ENCODE measurements around the gene G0S2. TPM values are rescaled to one million over a fixed set of nuclear protein-coding genes. Genes with fewer than 3 reads are reported as not detected.

G0S2 gene
- total and polyA plus RNA-seq, 2 of the 8 experiments (the other 6 are each of a cell fraction or from before 2014, with no cell fraction given): 1.0 to 1.7 TPM

DNA sequence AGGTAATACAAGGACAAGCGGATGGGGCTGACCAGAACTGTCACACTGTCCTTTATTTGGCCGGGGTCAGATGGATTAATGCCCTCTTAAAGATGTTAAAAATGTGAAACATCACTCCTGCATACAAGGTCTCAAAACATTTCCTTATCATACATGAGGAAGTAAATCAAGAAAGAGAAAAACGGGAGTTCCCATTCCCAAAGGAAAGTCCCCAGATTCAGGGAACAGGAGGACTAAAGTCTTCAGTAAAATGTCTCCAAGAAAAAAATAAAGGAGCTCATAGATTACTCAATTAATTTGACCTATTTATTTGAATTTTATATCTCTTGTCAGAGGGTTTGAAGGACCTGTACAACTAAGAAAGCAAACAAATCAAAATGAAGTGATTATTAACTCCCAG, 16.0 kb downstream of the G0S2 start:
- ChIA-PET CTCF (ENCODE audit: partially characterized antibody) (interaction anchor here (1.1 to 6.8 kb wide), 11 partner anchors 8 to 115 kb away, joined by 3 to 41 read pairs (median 10); partner anchors contain the start of genes G0S2 and LAMB3), POLR2A (ENCODE audit: partially characterized antibody) (no interaction called here)
- Histone ChIP-seq H3K9ac (replicated peaks in 1 of 4; ENCODE audit: extremely low read depth in 1 of 4, low read depth in 3 of 4, low read length in 3 of 4) (no peak overlapping the region), H4K91ac (replicated peaks; ENCODE audit: insufficient read length, low read length) (no peak overlapping the region), H3K14ac (ENCODE audit: insufficient read length) (no peak overlapping the region), H2BK120ac (replicated peaks; ENCODE audit: low read depth, low read length) (no peak overlapping the region), H2BK12ac (ENCODE audit: low read depth, low read length) (no peak overlapping the region), H3K4me1 (replicated peaks in 1 of 4; ENCODE audit: control insufficient read depth in 3 of 4, insufficient read depth in 4 of 4, low read length in 3 of 4) (peaks cover 0 to 3% (median 0%) of the 10 kb centered on the region in 4 experiments; a peak in 1 of 7 replicates), H4K5ac (ENCODE audit: insufficient read length, low read depth, low read length) (no peak overlapping the region), H3K23me2 (ENCODE audit: low read depth, low read length) (no peaks in the 10 kb centered on the region), H2BK15ac (ENCODE audit: low read length) (no peak overlapping the region), H4K8ac (ENCODE audit: extremely low read depth, insufficient read depth, low read length) (no peak overlapping the region), H3K4me3 (ENCODE audit: extremely low read depth in 1 of 4, insufficient read depth in 2 of 4, low read depth in 3 of 4, low read length in 4 of 4) (no peak overlapping the region), H2BK20ac (ENCODE audit: low read length) (no peak overlapping the region), H3K36me3 (ENCODE audit: control insufficient read depth in 2 of 4, insufficient read depth in 4 of 4, low read length in 3 of 4) (no peaks in the 10 kb centered on the region), H3K9me3 (ENCODE audit: insufficient read depth in 2 of 2, low read depth in 1 of 2, low read length in 1 of 2) (no peaks in the 10 kb centered on the region), H3K23ac (ENCODE audit: insufficient read length) (no peak overlapping the region), H2AK5ac (ENCODE audit: low read depth, low read length) (no peak overlapping the region), H3K27ac (ENCODE audit: low read depth, low read length) (no peak overlapping the region), H2BK5ac (ENCODE audit: low read depth, low read length) (no peak overlapping the region), H3K56ac (replicated peaks; ENCODE audit: insufficient read length, low read depth, low read length) (no peak overlapping the region), H3K79me2 (ENCODE audit: control insufficient read depth in 1 of 2, insufficient read depth in 2 of 2, low read length in 2 of 2) (no peaks in the 10 kb centered on the region), H2AFZ (ENCODE audit: low read length) (no peak overlapping the region), H3K79me1 (ENCODE audit: low read depth, low read length) (no peaks in the 10 kb centered on the region), H4K20me1 (replicated peaks in 1 of 2; ENCODE audit: control insufficient read depth in 1 of 2, insufficient read depth in 2 of 2, low read length in 2 of 2) (no peaks in the 10 kb centered on the region), H3K4ac (replicated peaks; ENCODE audit: insufficient read length, low read depth, low read length) (no peak overlapping the region), H3K27me3 (replicated peaks in 1 of 4; ENCODE audit: control insufficient read depth in 3 of 4, extremely low read depth in 1 of 4, insufficient read depth in 3 of 4, low read length in 3 of 4) (no peaks in the 10 kb centered on the region; a peak in 2 of 7 replicates), H3K18ac (ENCODE audit: extremely low read depth, low read length) (no peak overlapping the region), H3K4me2 (ENCODE audit: insufficient read depth in 1 of 2, low read depth in 2 of 2, low read length in 2 of 2) (no peak overlapping the region)
- WGBS, 2 experiments (ENCODE audit: extremely low coverage in 1 of 2, insufficient coverage in 1 of 2, insufficient read length in 1 of 2, insufficient replicate concordance in 2 of 2, low coverage in 1 of 2, low lambda C conversion rate in 2 of 2, missing lambda C conversion rate in 1 of 2): 84% methylated on average over 3 of the region's 3 CpGs; no CpG with 5 or more reads in 1 of the 2 experiments
- DNase-seq (ENCODE audit: low read depth in 1 of 2, low spot score in 2 of 2): no peak
- FAIRE-seq: no peak
- no peak for TF ChIP-seq CTBP2 (IDR thresholded peaks at IDR 0.05; ENCODE audit: borderline replicate concordance, insufficient read depth, insufficient read length, low read length)
- no peak for TF ChIP-seq TCF12 (IDR thresholded peaks at IDR 0.05; ENCODE audit: low read depth, low read length)
- TF ChIP-seq RNF2 (IDR thresholded peaks at IDR 0.05; ENCODE audit: borderline replicate concordance, low read depth, low read length, missing control alignments, poor library complexity, severe bottlenecking): no peak
- no peak for TF ChIP-seq E2F6 (IDR thresholded peaks at IDR 0.05)

Measured in H1 (cell line).